CD14-positive monocyte (primary cell): ENCODE results near the gene HPDL. TPM values are rescaled to one million over a fixed set of nuclear protein-coding genes. Genes with fewer than 3 reads are reported as not detected.

Source experiments
- DNase-seq, 3 donors: peaks; one replicate each; pipeline ENCODE4 v3.0.0-alpha.2; 2011 to 2022
- H2AFZ ChIP-seq: 2 replicates; pipeline ENCODE4 v1.6.0; 2012; ENCODE audit warnings: mild to moderate bottlenecking, low read depth, low read length, inconsistent platforms; ENCODE audit not compliant: insufficient read depth, poor library complexity, severe bottlenecking
- H3K27ac ChIP-seq, 2 donors: 1 replicate in 1 of 2; 2 replicates in 1 of 2; pipeline ENCODE4 v1.5.1; 2012 to 2013; ENCODE audit warnings: low read length in 2 of 2, control low read depth in 1 of 2, inconsistent platforms in 1 of 2, low read depth in 1 of 2, mild to moderate bottlenecking in 1 of 2
- H3K27me3 ChIP-seq, 2 donors: one replicate each; pipeline versions ENCODE4 v1.6.0 to v1.6.1; 2011 to 2013; ENCODE audit warnings: low read length in 2 of 2; ENCODE audit not compliant: control insufficient read depth in 2 of 2, insufficient read depth in 2 of 2
- H3K36me3 ChIP-seq, 2 donors: replicated peaks in 1 of 2; 1 replicate in 1 of 2; 2 replicates in 1 of 2; pipeline versions ENCODE4 v1.5.1 to v1.6.1; 2012 to 2013; ENCODE audit warnings: low read length in 2 of 2, control low read depth in 1 of 2, inconsistent platforms in 1 of 2, mild to moderate bottlenecking in 1 of 2; ENCODE audit not compliant: insufficient read depth in 2 of 2, control insufficient read depth in 1 of 2
- H3K4me1 ChIP-seq, 2 donors: 1 replicate in 1 of 2; 2 replicates in 1 of 2; pipeline versions ENCODE4 v1.5.1 to v1.6.1; 2012 to 2013; ENCODE audit warnings: low read length in 2 of 2, control low read depth in 1 of 2, inconsistent platforms in 1 of 2, mild to moderate bottlenecking in 1 of 2, moderate library complexity in 1 of 2; ENCODE audit not compliant: insufficient read depth in 2 of 2, control insufficient read depth in 1 of 2
- H3K4me2 ChIP-seq: replicated peaks from 2 replicates; pipeline ENCODE3; 2012; ENCODE audit warnings: low read length, moderate library complexity, mild to moderate bottlenecking; ENCODE audit not compliant: poor library complexity, severe bottlenecking; ENCODE audit errors: extremely low read depth
- H3K4me3 ChIP-seq, 3 experiments: fragments of 200-600 bp in 1 of 3; sonication (generic) in 1 of 3; replicated peaks in 1 of 3; 1 replicate in 2 of 3; 2 replicates in 1 of 3; pipeline ENCODE4 v1.5.1; 2011 to 2013; ENCODE audit warnings: low read length in 3 of 3, mild to moderate bottlenecking in 3 of 3, control low read depth in 2 of 3, low read depth in 2 of 3, inconsistent platforms in 1 of 3, moderate library complexity in 1 of 3
- H3K79me2 ChIP-seq: 2 replicates; pipeline ENCODE4 v1.6.0; 2012; ENCODE audit warnings: mild to moderate bottlenecking, control low read depth, inconsistent platforms, low read length, moderate library complexity; ENCODE audit not compliant: insufficient read depth
- H3K9ac ChIP-seq: 2 replicates; pipeline ENCODE4 v1.6.0; 2017; ENCODE audit warnings: low read length, mild to moderate bottlenecking; ENCODE audit not compliant: insufficient read depth, poor library complexity, severe bottlenecking
- H3K9me3 ChIP-seq, 2 donors: replicated peaks in 1 of 2; 1 replicate in 1 of 2; 2 replicates in 1 of 2; pipeline versions ENCODE4 v1.5.1 to v1.6.1; 2012 to 2013; ENCODE audit warnings: low read length in 2 of 2, control low read depth in 1 of 2; ENCODE audit not compliant: control insufficient read depth in 1 of 2, insufficient read depth in 1 of 2
- H4K20me1 ChIP-seq: 2 replicates; pipeline ENCODE4 v1.6.0; 2012; ENCODE audit warnings: mild to moderate bottlenecking, low read length, control low read depth, moderate library complexity; ENCODE audit not compliant: insufficient read depth
- H3K27ac Mint-ChIP-seq, 7 donors: one replicate each; pipeline ENCODE4 v1.8.0; 2020; ENCODE audit warnings: mild to moderate bottlenecking in 7 of 7, mixed read lengths in 7 of 7, moderate library complexity in 6 of 7, inconsistent platforms in 2 of 7
- H3K27me3 Mint-ChIP-seq, 3 donors: one replicate each; pipeline ENCODE4 v1.8.0; 2021 to 2022; ENCODE audit warnings: low read depth in 3 of 3, mild to moderate bottlenecking in 3 of 3, mixed read lengths in 3 of 3, moderate library complexity in 3 of 3, inconsistent platforms in 1 of 3
- H3K36me3 Mint-ChIP-seq, 2 donors: one replicate each; pipeline ENCODE4 v1.8.0; 2020; ENCODE audit warnings: mixed read lengths in 2 of 2, inconsistent platforms in 1 of 2, mild to moderate bottlenecking in 1 of 2
- H3K4me1 Mint-ChIP-seq: one replicate; pipeline ENCODE4 v1.8.0; 2020; ENCODE audit warnings: mild to moderate bottlenecking, mixed read lengths
- H3K4me3 Mint-ChIP-seq, 2 donors: one replicate each; pipeline ENCODE4 v1.8.0; 2020; ENCODE audit warnings: mild to moderate bottlenecking in 2 of 2, mixed read lengths in 2 of 2, moderate library complexity in 1 of 2
- H3K9me3 Mint-ChIP-seq, 7 donors: one replicate each; pipeline ENCODE4 v1.8.0; 2020 to 2022; ENCODE audit warnings: mixed read lengths in 7 of 7, mild to moderate bottlenecking in 6 of 7, moderate library complexity in 6 of 7, inconsistent platforms in 2 of 7
- CTCF ChIP-seq: fragments of 200-600 bp; IDR thresholded peaks from one replicate; pipeline ENCODE4 v1.8.0; 2022; ENCODE audit warnings: antibody characterized with exemption, mild to moderate bottlenecking
- WGBS: methylation state at CpG from one replicate; pipeline ENCODE4 v1.1.5; 2013; ENCODE audit warnings: missing lambda C conversion rate; ENCODE audit not compliant: insufficient coverage; 5-methylcytosine and 5-hydroxymethylcytosine counted together
- intact Hi-C, 2 donors: fragments of 100-400 bp; cut with micrococcal nuclease; formaldehyde crosslinking; loops; one replicate each; pipeline versions ENCODE4 v1.15.0 to v1.15.1; 2023
- polyA plus RNA-seq, 3 donors: library from polyadenylated mRNA; depleted of rRNA in 1 of 3; unstranded in 2 of 3; stranded (reverse) in 1 of 3; fragments of 300-500 nt in 2 of 3; fragments of >200 nt in 1 of 3; fragmentation: Illumina TruSeq in 2 of 3; gene quantifications; 1 replicate in 2 of 3; 2 replicates in 1 of 3; pipeline ENCODE4 v1.2.3, GENCODE V29; 2012 to 2021

HPDL gene
- polyA plus RNA-seq, 3 donors, result 0.17 TPM; not detected in 2

GRCh38 chr1:45319761-45320160 is 6.9 kb upstream of the HPDL start:
- Mint-ChIP-seq H3K36me3 (no peaks in the 10 kb centered on the region), H3K4me1 (no peaks in the 10 kb centered on the region), H3K27ac (no peak overlapping the region), H3K27me3 (peaks cover 0 to 2% (median 2%) of the 10 kb centered on the region in 3 donors), H3K4me3 (no peak overlapping the region), H3K9me3 (peaks cover 0 to 6% (median 5%) of the 10 kb centered on the region in 7 donors)
- H3K4me3 ChIP-seq, result no peak overlapping the region
- H3K9ac ChIP-seq, result no peak overlapping the region
- DNase-seq, result no peak
- peaks cover 0 to 4% of the 10 kb centered on the region in 2 donors for H3K9me3 ChIP-seq
- 100% methylated on average over 1 of the region's 4 CpGs for WGBS
- H3K27me3 ChIP-seq, result no peaks in the 10 kb centered on the region
- no peaks in the 10 kb centered on the region for H3K4me1 ChIP-seq
- no peaks in the 10 kb centered on the region for H3K36me3 ChIP-seq
- intact Hi-C loops, result no loop called here
- H4K20me1 ChIP-seq, result no peaks in the 10 kb centered on the region
- no peak overlapping the region for H2AFZ ChIP-seq
- no peak overlapping the region for H3K27ac ChIP-seq
- no peaks in the 10 kb centered on the region for H3K79me2 ChIP-seq
- no peak for TF ChIP-seq CTCF
- H3K4me2 ChIP-seq, result no peak overlapping the region

- Mint-ChIP-seq H3K9me3 (no peaks in the 10 kb centered on the region), H3K36me3 (no peaks in the 10 kb centered on the region), H3K4me3 (no peak overlapping the region), H3K27me3 (peaks cover 0 to 3% (median 2%) of the 10 kb centered on the region in 3 donors), H3K27ac (no peak overlapping the region), H3K4me1 (peaks cover 4% of the 10 kb centered on the region)
- intact Hi-C loops, result no loop called here
- WGBS, result 92% methylated on average over 2 of the region's 5 CpGs
- DNase-seq, result no peak
- no peak overlapping the region for H3K4me2 ChIP-seq
- peaks cover 2% of the 10 kb centered on the region in 2 donors for H3K4me1 ChIP-seq
- no peaks in the 10 kb centered on the region for H3K27me3 ChIP-seq
- H3K36me3 ChIP-seq, result no peaks in the 10 kb centered on the region
- TF ChIP-seq CTCF, result no peak
- H3K9me3 ChIP-seq, result no peaks in the 10 kb centered on the region
- H3K79me2 ChIP-seq, result no peaks in the 10 kb centered on the region
- no peak overlapping the region for H3K9ac ChIP-seq
- no peak overlapping the region for H2AFZ ChIP-seq
- H3K4me3 ChIP-seq, result no peak overlapping the region
- no peak overlapping the region for H3K27ac ChIP-seq
- no peaks in the 10 kb centered on the region for H4K20me1 ChIP-seq
Observed at GRCh38 chr1:45321444-45321843, 5.3 kb upstream of the HPDL start.
